Nephron (organoid): ENCODE measurements around the gene QDPR.

Experiments used
- H3K27ac Mint-ChIP-seq, 3 experiments: 2 replicates each; pipeline ENCODE4 v1.8.0; 2020; ENCODE audit warnings: mixed read lengths in 3 of 3, mild to moderate bottlenecking in 2 of 3, moderate library complexity in 1 of 3
- H3K27me3 Mint-ChIP-seq: 2 replicates; pipeline ENCODE4 v1.8.0; 2021; ENCODE audit warnings: low read depth, mild to moderate bottlenecking, moderate library complexity, mixed read lengths
- H3K36me3 Mint-ChIP-seq: 2 replicates; pipeline ENCODE4 v1.8.0; 2020; ENCODE audit warnings: low read depth, mixed read lengths
- H3K4me1 Mint-ChIP-seq: 2 replicates; pipeline ENCODE4 v1.8.0; 2020; ENCODE audit warnings: mixed read lengths
- H3K4me3 Mint-ChIP-seq, 3 experiments: 2 replicates each; pipeline ENCODE4 v1.8.0; 2020; ENCODE audit warnings: mild to moderate bottlenecking in 3 of 3, mixed read lengths in 3 of 3, moderate library complexity in 2 of 3
- H3K9me3 Mint-ChIP-seq: 2 replicates; pipeline ENCODE4 v1.8.0; 2020; ENCODE audit warnings: mixed read lengths
- TF ChIP-seq, protein P1 (sequence below), 3 experiments: fragments of 200-600 bp; sonication (generic); IDR thresholded peaks; one replicate each; pipeline ENCODE4 v1.5.0; 2021; ENCODE audit warnings: antibody characterized with exemption in 3 of 3; ENCODE audit not compliant: unreplicated experiment in 3 of 3

QDPR gene

DNA sequence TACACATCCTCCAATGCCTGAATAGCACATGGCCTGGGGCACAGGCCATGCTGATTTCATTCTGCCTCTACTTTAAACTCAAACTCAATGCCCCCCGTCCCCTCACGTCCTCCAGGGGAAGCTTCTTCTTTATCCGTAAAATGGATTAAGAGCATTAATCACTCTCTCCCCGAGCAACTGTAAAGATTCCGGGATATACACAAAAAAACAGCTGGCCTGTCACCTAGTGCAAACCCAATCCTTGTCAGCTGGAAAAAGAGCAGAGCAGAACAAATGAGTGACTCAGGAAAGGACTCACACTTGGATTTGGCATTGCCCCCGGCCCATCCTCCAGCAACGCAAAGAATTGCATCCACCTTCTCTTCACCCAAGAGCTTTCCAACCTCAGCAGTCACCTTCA lies 7.8 kb downstream of the QDPR start:
- peaks cover 63% of the 10 kb centered on the region for H3K36me3 Mint-ChIP-seq
- H3K27ac Mint-ChIP-seq: peak overlapping the region in 1 of 3 experiments; percentile 3
- H3K4me1 Mint-ChIP-seq: peaks cover 14% of the 10 kb centered on the region
- H3K4me3 Mint-ChIP-seq: no peak overlapping the region
- TF ChIP-seq, protein P1, sequence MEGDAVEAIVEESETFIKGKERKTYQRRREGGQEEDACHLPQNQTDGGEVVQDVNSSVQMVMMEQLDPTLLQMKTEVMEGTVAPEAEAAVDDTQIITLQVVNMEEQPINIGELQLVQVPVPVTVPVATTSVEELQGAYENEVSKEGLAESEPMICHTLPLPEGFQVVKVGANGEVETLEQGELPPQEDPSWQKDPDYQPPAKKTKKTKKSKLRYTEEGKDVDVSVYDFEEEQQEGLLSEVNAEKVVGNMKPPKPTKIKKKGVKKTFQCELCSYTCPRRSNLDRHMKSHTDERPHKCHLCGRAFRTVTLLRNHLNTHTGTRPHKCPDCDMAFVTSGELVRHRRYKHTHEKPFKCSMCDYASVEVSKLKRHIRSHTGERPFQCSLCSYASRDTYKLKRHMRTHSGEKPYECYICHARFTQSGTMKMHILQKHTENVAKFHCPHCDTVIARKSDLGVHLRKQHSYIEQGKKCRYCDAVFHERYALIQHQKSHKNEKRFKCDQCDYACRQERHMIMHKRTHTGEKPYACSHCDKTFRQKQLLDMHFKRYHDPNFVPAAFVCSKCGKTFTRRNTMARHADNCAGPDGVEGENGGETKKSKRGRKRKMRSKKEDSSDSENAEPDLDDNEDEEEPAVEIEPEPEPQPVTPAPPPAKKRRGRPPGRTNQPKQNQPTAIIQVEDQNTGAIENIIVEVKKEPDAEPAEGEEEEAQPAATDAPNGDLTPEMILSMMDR (IDR thresholded peaks at IDR 0.05; ENCODE audit: unreplicated experiment in 3 of 3): no peak
- H3K27me3 Mint-ChIP-seq: no peaks in the 10 kb centered on the region
- no peaks in the 10 kb centered on the region for H3K9me3 Mint-ChIP-seq

DNA sequence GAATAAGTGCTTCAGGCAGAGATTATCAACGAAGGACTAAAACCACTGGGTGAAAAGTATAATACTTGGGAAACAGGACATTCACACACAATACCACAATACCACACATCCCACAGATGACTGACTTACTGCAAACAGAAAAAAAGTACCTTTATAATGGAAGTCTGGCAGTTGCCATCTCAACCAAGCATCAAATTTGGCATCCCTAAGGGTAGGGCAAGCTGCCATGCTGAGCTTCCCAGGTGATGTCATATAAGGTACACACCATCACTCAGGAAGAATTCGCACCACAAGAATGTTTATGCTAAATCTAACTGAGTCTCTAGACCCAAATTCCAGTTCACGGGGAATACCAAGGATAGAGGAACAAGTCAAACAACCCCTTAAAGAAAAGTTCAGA lies 9.1 kb downstream of the QDPR start:
- no peak overlapping the region for H3K27ac Mint-ChIP-seq
- no peaks in the 10 kb centered on the region for H3K27me3 Mint-ChIP-seq
- peaks cover 71% of the 10 kb centered on the region for H3K36me3 Mint-ChIP-seq
- no peaks in the 10 kb centered on the region for H3K9me3 Mint-ChIP-seq
- peaks cover 14% of the 10 kb centered on the region for H3K4me1 Mint-ChIP-seq
- H3K4me3 Mint-ChIP-seq: no peak overlapping the region
- TF ChIP-seq, protein P1 (IDR thresholded peaks at IDR 0.05; ENCODE audit: unreplicated experiment in 3 of 3): no peak

DNA sequence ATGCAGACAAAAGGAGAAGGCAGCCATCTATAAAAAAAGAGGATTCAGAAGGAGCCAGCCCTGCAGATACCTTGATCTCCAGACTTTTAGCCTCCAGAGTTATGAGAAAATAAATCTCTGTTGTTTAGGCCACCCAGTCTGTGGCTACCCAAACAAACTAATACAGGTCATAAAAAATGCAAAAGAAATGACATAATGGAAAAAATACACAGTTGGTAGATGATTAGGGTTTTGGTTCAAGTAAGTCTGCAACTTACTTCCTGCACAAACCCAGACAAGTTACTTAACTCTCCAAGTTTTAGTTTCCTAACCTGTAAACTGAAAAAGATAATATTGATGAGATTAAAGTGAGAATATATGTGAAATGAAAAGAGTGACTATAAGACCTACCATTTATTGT lies 11.3 kb downstream of the QDPR start:
- Mint-ChIP-seq H3K36me3 (peaks cover 64% of the 10 kb centered on the region), H3K4me3 (no peak overlapping the region), H3K4me1 (peaks cover 14% of the 10 kb centered on the region), H3K27me3 (no peaks in the 10 kb centered on the region), H3K27ac (no peak overlapping the region), H3K9me3 (no peaks in the 10 kb centered on the region)
- TF ChIP-seq, protein P1 (IDR thresholded peaks at IDR 0.05; ENCODE audit: unreplicated experiment in 3 of 3): no peak

DNA sequence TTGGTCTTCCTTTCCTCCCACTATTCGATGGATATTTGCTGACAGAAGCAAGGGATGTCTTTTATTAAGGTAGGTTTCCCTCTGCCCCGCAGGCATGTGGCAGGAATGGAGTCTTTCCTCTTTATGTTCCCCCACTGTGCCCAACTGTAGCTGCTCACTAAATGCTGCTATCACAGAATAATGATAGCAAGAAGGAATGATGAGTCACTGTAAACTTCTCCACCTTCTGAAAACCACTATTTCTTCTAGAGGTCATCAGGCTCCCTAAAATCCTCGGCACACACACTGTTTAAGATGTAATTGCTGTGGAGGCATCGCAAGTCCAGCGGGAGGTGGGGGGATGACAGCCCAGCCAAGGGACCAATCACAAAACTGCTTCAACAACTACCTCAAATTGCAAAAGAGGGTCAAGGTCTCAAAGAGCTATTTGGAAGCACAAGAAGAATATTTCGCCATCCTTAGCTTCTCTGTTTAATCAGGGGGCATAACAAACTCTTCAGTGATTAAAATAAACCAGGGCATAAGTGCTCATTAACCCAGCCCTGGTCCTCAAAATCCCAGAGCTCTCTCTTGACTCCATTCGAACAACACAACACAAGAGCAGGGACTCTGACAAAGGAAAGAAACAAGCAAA lies 13.9 kb downstream of the QDPR start:
- peaks cover 15% of the 10 kb centered on the region for H3K4me1 Mint-ChIP-seq
- H3K27ac Mint-ChIP-seq: no peak overlapping the region
- H3K4me3 Mint-ChIP-seq: no peak overlapping the region
- H3K9me3 Mint-ChIP-seq: no peaks in the 10 kb centered on the region
- TF ChIP-seq, protein P1 (IDR thresholded peaks at IDR 0.05; ENCODE audit: unreplicated experiment in 3 of 3): no peak
- peaks cover 4% of the 10 kb centered on the region for H3K27me3 Mint-ChIP-seq
- peaks cover 62% of the 10 kb centered on the region for H3K36me3 Mint-ChIP-seq

DNA sequence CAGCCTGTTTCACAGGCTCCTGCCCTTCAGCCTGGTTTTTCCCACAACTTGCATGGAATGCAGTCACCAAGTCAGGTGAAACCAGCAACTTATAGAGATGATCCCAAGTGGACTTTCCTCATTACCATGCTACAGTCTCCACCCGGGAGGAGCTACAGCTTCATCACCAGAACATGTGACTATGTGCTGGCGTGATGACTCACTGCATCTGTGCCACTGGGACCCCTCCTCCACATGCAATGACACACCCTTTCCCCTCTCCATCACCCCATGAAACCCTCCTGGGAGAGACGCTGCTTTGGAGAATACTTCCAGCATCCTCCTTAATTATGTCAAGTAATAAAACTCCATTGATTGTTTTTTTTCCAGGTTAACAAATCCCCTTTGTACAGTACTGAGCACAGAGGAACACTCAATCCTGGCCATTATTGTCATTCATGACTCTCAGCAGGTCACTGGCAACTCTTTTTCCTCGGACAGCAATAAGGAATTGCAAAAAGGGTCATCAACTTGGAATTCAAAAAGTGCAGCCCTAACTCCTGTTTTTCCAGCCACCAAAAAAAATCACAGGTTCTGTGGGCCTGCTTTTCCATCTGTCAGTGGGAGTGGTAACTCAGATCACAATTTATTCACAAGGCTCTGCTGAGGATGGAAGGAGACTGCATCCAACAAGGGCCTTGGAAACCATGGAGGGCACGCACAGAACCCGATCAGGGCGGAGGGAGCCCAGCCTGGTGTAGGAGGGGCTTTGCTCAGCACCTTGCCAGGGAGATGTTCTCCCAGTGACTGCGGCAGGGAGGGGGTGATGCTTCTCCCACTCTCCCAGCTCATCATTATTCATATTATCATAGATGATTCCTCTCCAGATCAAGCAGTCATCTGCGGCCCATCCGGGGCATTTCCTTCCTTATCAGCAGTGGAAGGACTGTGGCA lies 17.4 kb downstream of the QDPR start:
- Mint-ChIP-seq H3K27ac (no peak overlapping the region), H3K36me3 (peaks cover 49% of the 10 kb centered on the region), H3K4me1 (peaks cover 35% of the 10 kb centered on the region), H3K27me3 (peaks cover 4% of the 10 kb centered on the region), H3K4me3 (no peak overlapping the region), H3K9me3 (no peaks in the 10 kb centered on the region)
- TF ChIP-seq, protein P1 (IDR thresholded peaks at IDR 0.05; ENCODE audit: unreplicated experiment in 3 of 3): no peak
